Stimulated activated CD8-positive, alpha-beta memory T cell treated with anti-CD3 and anti-CD28 coated beads, Interleukin-15, amount 100 ng/mL, for 4 hours (primary cell): ENCODE measurements around the gene C10orf143.
"Not testable (repeated sequence)": the region's sequence is repeated elsewhere in the genome, so short reads cannot be mapped to it uniquely, and the experiment has no call there.

Experiments
- DNase-seq, 2 donors: peaks; one replicate each; pipeline ENCODE4 v3.0.0-alpha.2; 2020; ENCODE audit warnings: low read depth in 2 of 2

Gene C10orf143

DNA sequence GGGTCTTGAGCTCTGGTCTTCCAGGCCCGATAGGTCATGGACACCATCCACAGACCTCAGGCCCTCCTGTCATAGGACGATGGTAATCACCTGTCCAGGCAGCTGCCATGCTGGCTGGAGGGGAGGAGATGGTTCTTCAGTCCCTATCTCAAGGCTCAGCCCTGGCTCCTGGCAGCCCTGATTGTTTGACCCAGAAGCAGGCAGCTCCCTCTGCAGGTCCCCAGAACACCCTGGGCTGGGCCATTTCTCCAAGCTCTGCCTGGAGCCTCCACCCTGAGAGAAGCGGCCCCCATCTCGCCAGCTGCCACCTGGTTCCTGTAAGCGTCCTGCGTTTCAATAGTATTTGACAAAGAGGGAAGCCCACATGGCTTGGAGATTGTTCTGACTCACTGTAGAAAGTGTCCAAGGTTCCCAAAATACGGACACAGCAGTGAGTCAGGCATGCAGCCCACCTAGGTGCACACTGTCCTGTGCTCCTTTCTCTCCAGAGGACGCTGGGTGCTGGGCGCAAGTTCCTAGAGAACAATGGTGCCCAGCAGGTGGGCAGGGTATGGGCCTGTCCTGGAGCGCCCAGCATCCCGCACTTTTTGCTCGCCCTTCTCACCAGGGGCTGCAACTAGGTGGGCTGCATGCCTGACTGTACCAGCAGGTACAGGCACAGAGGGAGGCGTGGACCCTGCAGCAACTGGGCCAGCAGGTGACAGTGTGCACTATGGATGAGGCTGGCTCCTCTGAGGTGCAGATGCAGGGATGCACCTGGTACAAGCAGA lies 74.1 kb downstream of the C10orf143 start:
- no peak for DNase-seq

DNA sequence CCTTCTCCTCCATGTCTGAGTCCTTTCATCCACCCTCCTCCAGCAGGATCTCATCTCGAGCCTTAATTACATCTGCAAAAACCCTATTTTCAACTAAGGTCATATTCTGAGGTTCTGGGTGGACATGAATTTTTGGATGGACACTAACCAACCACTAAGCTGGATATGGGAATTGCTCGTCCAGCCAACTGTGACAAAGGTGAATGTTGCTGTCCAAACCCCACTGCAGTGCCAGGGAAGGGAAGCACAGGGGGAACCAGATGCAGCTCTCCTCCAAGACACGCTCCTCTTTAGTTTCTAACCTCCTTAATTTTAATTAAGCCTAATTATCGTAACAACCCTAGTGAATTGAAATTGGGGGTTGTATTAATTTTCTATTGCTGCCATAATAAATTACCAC lies 81.4 kb downstream of the C10orf143 start:
- no peak for DNase-seq

DNA sequence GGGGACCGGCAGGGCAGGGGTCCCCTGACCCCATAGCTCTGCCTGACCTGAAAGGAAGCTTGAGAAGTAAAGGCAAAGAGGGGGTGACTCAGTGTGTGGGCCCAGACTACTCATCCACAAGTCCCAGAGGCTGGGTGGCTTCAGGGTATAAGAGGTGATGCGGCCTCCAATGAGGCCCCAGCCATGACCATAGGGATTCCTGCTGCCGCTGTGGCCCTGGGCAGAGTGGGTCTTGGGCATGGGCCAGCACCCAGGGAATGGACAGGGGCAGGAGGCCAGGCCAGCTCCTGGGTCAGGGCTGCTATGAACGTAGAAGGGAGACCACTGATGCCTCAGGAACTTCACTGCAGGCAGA lies 82.2 kb downstream of the C10orf143 start:
- DNase-seq: no peak

DNA sequence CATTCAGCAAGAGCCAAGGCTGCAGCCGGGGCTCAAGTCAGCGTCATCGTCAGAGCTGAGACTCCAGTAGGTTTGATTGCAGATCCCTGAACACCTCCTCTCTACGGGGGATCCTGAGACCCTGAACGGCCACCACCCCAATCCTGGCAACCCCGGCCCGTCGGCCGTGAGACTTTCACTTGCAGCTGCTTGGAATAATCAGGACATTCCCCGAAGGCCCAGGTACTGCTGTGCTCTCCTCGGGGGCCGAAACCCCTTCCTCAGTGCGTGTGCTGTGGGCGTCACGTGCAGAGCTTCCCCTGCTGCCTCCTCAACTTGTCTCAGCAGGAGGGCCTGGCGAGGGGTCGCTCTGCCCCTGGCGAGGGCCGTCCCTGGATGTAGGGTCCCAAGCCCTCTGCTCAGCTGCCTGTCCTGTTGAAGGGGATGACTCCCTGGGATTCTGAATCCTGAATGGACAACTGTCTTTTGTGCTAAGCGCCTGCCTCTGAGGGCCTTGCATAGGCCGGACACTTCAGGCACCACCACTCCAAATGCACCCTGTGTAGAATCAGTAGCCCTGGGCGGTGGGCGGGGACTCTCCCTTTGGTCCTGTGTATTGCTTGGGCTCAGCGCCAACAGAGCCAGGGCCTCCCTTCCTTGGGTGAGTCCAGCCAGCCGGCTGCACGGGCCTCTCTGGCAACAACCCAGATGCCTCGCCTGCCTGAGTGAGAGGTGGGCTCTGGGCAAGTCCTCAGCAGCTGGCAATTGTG lies 82.7 kb downstream of the C10orf143 start:
- DNase-seq: no peak

DNA sequence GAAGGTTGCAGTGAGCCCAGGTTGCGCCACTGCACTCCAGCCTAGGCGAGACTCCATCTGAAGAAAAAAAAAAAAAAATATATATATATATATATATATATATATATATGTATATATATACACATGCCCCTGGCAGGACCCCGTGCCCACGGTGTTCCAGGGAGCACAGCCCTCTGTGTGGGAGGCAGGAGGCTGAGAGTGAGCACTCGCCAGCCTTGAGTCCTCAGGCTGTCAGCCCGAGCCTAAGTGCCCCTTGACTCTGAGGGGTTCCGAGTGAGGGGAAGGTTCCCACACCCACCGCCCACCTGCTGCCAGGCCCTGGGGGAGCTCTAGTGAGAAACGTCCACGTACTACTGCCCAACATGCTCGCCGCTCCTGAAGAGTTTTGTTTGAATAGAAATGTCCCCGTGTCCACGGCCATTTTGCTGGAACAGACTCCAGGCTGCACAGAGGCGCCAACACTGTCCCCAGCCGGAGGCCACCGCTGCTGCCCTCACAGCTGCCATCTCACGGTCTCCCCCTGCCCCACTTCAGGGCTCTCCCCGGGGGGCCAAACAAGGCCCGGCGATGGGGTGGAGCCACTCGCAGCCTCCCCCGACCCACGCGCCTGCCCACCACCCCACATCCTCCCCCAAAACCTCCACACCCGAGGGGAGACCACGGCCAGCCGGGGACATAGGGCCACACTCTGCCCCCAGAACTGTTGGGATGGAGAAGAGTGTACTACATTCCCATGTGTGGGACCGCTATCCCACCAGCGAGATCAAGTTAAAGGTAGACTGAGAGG lies 83.8 kb downstream of the C10orf143 start:
- DNase-seq: no peak

DNA sequence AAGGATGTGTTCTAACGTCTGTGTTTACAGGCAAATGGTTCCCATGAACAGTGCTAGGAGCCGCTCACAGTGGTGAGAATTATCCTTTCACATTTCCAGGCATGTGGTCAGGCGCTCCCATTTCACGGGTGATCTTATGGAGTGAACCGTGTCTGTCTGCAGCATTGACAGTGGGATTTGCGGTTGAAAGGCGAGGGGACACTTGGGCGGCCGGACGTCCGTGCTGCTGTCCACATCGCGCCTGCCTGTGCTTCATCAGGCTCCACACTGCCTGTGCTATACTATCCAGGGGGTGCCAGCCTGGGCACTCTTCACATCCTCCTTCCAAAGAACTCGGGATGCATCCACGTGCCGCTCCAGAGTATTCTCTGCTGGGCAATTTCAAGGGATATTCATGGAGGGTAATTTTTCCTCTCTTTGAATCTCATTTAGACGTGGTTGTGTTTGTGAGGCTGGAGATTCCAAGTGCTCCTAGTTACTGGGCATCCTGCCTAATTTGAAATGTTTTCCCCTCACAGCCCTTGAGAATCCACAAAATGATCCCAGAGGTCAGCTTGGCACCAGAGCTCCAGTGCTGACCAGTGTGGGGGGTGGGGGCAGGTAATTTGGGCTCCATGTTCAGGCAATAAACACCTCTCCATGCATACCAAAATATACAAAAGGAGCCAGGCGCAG lies 84.7 kb downstream of the C10orf143 start:
- DNase-seq: no peak

DNA sequence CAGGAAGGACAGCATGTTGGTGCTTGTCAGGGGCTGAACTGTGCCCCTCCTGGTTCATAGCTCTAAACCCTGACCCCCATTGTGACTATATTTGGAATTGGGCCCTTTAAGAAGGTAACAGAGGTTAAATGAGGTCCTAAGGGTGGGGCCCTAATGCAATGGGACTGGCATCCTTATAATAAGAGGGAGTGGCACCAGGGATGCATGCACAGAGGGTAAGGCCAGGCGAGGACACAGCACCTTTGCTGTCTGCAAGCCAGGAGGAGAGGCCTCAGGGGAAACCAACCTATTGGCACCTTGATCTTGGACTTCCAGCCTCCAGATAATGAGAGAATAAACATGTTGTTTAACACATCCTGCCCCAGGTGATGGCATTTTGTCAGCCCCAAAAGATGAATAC lies 85.3 kb downstream of the C10orf143 start:
- no peak for DNase-seq

DNA sequence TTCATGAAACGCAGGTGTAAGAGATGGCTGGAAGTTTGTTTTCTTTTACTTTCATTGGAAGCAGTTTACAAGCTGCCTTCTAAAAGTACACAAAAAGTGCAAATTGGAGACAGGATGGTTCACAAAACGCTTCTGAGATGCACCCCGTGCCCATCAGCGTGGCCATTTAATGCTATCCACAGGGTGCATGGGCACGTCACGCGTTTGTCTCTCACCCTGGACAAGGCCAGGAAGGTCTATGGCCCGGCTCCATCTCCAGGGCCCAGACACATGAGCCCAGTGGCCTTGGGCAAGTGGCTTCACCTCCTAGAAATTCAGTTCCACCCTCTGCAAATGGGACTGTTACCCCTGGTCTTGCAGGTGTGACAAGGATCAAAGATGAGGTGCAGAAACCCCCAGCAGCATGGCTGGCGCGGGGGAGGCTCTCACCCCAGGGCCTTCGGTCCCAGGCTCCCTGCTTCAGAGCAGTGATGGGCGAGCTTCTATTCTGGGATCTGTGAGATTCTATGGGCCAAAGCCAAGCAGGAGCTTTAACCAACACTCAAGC lies 85.8 kb downstream of the C10orf143 start:
- no peak for DNase-seq

DNA sequence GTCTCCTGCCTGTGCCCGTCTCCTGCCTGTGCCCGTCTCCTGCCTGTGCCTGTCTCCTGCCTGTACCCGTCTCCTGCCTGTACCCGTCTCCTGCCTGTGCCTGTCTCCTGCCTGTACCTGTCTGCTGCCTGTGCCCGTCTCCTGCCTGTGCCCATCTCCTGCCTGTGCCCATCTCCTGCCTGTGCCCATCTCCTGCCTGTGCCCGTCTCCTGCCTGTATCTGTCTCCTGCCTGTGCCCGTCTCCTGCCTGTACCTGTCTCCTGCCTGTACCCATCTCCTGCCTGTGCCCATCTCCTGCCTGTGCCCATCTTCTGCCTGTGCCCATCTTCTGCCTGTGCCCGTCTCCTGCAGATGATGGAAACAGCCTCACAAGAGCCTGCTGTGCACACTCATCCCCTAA lies 86.3 kb downstream of the C10orf143 start:
- DNase-seq: not testable (repeated sequence)

DNA sequence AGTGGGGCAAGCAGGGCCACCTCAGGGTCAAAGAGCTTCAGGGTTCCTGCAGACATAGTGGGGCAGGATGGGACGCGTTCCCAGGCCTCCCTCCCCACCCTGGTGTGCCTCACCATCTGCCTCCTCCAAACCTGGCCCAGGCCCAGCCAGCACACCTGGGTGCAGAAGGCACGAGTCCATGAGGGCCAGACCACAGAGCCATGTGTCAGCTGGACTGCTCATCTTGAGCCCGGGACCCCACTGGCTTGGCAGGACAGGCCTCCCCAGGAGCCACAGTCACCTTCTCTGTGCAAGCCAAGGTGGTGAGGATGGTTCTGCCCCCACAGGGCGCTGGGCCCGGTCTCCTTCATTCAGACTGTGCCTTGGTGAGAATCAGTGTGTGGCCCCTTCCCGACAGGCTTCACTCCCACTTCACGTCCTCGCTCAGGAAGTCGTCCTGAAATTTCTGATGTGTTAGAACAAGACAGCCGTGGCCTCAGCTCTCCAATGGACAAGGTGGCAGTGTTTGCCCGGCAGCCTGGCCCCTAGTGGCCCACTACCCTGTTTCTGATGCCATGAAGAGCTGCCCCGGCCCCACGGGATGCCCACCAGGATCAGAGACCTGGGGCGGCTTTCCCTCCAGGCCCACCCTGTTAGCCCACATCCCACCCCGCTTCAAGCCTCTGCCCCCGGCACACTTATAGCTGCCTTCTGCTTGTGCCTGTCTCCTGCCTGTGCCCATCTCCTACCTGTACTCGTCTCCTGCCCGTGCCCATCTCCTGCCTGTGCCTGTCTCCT lies 87.0 kb downstream of the C10orf143 start:
- no peak for DNase-seq

DNA sequence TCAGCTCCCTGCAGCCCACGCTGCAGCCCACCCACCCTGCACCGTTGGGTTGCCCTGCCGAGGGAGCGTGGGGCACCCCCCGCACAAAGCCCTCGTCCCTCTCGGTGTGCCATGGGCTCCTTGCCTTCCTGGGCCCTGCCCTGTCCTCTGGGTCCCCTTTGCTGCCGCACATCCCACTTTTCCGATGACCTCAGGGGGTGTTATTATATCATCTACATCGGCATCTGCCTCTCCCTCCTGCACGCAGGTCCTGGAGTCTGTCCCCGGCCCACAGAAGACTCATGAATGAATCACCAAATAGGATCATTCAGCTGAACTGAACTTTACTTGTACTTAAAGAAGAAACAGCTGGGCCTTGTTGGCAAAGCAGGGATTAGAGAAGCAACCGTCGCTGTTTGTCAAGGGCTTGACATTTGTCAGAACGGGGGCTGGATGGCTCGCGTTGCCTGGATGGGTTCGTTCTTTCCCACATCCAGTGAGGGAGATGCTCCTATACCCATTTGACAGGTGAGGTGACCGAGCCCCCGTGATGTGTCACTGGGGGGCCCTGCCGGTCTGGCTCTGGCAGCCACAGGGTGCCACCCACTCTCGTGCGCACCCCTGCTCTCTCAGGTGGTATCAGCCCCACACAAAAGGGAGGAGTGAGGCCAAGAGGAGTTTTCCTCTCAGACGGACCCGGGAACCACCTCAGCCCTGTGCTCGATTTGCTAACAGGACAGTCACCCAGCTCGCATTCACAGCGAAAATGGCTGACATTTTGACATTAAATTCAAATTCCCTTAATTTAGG lies 87.9 kb downstream of the C10orf143 start:
- no peak for DNase-seq

DNA sequence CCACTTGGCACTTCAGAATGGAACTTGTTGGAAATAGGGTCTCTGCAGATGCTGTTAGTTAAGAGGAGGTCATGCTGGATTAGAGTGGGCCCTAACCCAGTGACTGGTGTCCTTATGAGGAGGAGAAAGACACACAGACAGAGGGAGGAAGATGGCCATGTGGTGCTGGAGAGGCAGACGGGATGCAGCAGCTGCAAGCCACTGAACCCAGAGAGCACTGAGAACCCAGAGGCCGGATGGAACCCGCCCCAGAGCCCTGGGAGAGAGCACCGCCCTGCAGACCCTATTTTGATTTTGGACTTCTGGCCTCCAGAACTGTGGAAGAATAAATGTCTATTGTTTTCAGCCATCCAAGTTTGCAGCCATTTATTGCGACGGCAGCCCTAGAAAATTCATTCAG lies 88.5 kb downstream of the C10orf143 start:
- no peak for DNase-seq

DNA sequence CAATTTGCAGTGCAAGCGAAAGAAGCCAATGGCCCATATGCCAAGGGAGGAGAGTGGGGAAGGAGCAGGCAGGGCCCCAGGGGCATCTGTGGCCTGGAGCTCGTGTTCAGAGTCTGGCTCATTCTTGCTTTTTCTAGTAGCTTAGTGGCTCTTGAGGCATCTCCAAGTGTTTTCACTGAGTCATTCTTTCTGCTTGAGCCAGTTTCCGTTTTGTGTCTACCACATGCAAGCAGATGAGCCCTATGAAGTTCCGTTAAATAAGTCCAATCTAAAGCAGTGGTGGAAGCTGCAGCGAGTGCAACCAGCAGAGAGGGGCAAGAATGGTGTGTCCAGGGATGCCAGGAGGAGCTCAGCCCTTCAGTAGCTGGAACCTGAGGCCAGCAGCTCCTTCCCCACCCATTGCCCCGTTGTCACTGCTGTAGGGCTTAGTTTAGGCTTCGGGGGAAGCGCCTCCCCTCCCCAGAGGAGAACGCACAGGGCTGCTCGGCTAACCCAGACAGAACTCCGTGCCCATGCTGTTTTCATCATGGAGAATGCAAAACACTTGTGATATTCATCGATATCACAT lies 89.2 kb downstream of the C10orf143 start:
- no peak for DNase-seq

DNA sequence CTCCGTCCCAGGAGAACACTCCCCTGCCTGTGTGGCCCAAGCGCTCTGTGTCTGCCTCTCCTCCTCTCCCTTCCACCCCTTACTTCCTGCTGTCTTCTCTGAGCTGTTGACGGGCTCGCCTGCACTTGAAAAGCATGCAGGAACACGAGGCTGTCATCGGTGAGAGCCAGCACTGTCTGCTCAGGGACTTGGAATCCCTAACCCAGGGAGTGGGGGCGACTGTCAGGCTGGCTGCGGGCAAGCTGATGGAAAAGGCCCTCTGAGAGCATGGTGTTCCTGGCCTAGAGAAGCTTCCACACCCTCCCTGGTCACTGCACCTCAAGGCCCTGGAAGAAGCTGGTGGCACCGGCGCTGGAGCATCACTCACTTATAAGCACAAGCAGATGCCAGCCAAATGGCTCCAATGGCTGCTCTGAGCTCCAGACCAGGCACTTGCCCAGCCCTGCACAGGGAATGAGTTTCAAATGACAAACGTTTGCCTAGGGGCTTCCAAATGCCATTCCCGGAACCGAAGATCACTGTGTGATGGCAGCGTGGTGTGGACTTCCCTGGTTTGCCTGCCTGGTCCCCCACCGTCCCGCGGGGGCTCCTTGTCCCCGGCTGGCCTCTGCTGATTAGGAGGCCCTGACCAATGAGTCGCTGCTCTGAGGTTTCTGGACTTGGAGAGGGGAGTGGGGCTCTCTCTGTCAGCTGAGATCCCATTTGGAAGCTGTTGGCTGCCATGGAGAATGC lies 89.8 kb downstream of the C10orf143 start:
- DNase-seq: no peak

DNA sequence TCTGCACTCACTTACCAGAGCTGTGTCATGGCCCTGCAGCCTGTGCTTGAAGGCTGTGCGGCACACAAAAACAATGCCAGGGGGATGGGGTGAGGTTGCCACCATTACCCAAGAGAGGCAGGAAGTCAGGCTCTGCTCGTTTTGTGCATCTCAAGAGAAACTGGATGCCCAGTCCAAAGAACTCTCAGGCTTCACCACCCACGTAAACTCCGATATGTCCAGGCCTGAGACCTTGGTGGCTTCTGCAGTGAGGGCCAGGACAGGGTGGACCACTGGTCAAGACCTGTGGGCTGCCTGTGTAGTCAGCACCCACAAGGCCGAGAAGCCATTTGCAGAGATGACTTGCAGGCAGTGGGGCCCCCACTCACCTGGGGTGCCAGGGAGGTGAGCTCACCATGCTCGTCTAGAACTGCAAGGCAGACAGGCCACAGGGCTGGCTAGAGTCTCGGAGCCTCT lies 91.9 kb downstream of the C10orf143 start:
- DNase-seq: no peak

DNA sequence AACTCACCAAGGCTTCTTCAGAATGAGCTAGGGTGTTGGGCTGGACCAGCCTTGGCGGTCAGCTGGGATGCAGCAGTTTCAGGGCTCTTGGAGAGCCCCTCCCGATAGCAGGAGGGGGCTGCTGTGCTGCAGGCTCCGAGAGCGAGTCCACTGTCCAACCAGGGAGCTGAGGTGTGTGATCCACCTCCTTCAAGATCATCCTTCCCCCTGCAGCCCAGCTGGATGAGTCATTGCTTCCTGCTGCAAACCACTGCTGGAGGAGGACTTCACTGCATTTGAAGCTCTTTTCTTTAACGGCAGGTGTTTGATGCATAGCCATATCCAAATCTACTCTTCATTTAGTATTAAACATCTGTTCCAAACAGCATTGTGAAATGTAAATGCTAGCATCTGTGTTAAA lies 92.4 kb downstream of the C10orf143 start:
- DNase-seq: no peak

DNA sequence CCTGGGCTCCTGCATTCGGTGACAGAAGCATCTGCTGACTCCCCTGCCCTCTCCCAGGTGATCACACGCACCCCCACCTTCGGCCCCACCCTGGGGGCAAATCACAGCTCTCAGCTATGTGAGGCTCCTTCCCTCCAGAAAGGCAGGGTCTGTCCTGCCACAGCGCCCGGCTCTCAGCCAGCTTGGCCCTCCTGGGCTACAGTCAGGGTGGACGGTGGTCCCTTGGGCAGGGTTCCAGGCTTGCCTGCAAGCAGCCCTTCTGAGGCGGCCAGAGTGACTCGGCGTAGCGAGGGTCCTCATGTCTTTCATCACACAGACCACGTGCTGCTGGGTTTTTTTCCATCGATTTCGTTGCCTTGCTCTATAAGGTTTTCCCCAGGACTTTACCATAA lies 93.0 kb downstream of the C10orf143 start:
- no peak for DNase-seq

DNA sequence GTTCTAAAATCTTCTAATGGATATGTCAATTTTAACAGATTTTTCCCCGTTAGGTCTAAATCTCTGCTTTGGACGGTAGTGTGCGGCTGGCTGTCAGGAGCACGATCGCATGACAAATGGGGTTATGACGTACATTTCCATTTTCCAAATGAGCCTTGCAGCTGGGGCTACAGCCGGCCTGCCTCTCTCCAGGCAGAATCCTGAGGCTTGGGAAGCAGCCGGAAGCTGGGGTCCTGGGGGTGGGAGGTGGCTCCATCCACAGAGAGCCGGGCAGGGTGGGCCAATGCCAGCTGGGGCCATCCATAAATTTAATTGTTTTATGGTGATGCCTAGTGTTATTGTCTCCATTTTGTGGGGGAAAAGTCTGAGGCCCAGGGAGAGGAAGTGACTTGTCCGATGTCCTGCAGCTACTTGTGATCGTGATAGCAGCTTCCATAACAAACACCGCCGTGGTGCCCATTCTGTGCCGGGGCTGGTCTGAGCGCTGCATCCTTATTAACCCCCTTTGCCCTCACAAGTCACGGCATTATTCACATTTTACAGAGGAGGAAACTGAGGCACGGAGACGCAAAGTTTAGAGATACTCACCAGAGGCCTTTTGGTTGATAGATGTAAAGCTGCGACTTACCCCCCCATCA lies 93.5 kb downstream of the C10orf143 start:
- DNase-seq: no peak

DNA sequence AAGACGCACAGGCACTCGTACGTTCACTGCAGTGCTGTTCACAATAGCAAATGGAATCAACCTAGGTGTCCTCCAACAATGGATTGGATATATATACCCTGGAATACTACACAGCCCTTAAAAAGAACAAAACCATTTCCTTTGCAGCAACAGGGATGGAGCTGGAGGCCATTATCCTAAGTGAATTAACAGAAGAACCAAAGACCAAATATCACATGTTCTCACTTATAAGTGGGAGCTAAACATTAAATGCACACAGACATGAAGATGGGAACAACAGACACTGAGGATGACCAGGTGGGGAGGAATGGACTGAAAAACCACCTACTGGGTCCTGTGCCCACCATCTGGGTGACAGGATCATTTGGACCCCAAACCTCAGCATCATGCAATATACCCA lies 94.5 kb downstream of the C10orf143 start:
- no peak for DNase-seq
